Measurements from ENCODE around the gene UBE2K.
"Not testable (repeated sequence)": the region's sequence is repeated elsewhere in the genome, so short reads cannot be mapped to it uniquely, and the experiment has no call there.

UBE2K gene

DNA sequence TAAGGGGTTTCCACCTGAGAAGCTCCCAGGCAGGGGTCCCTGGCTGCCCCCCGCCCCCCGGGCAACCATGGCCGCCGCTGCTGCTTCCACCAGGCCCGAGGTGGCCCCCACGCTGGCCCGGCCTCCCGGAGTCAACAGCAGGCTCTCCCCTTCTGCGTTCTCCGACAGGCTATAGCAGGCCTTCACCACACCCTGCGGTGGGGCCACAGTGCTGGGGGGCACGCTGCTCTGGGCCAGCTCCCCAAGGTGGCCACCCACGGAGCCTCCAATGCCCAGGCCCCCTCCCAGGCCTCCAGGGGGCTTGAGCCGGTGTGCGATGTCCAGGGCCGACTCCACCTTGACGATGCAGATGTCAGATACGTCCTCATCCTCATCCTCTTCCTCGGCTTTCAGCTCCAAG, 72.5 kb downstream of the UBE2K start:
- Histone ChIP-seq H3K4me1 (ENCODE audit: control insufficient read depth, insufficient read depth, low read length) (no peaks in the 10 kb centered on the region), H3K9me3 (replicated peaks; ENCODE audit: low read length) (no peaks in the 10 kb centered on the region), H3K36me3 (ENCODE audit: insufficient read depth, low read length) (peaks cover 34% of the 10 kb centered on the region), H3K4me3 (ENCODE audit: low read length) (no peak overlapping the region), H3K9ac (ENCODE audit: low read depth, low read length) (no peak overlapping the region), H3K4me2 (ENCODE audit: low read length) (no peak overlapping the region), H3K27me3 (ENCODE audit: control insufficient read depth, insufficient read depth, low read length) (no peaks in the 10 kb centered on the region)

DNA sequence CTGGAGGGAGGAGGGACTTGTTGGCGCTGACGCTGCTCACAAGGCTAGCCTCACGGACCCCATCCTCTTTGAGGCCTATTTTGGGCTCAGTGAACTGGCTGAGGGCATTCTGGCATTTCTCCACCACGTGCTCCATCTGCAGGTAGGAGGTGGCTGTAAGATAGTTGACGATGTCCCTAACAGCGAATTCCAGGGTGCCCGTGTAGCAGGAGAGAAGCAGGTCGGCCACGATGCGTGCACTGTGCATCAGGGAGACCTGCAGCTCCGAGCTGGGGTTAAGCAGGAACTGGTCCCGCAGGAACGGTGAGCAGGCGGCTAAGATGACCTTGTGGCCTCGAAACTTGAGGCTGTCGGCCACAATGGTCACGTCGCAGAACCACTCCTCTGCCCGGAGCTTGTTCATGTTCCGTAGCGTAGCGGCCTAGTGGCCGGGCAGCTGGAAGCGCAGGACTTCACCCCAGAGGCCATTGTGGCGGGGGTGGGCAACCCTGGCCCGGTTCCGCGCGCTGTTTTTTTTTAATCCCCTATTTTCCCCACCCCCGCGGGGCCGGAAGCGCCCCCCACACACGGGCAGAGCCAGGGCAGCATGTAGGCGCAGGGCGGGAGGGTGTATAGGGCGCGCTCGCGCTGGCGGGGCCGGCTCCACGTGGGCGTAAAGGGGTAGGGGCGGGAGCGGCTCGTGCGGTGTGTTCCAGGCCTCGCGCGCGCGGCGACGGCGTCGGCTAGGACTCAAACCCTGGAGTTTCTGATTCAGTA, 73.2 kb downstream of the UBE2K start:
- H3K4me2 ChIP-seq (ENCODE audit: low read length): no peak overlapping the region
- H3K36me3 ChIP-seq (ENCODE audit: insufficient read depth, low read length): peaks cover 34% of the 10 kb centered on the region
- H3K4me3 ChIP-seq (ENCODE audit: low read length): no peak overlapping the region
- no peaks in the 10 kb centered on the region for H3K9me3 ChIP-seq (replicated peaks; ENCODE audit: low read length)
- no peaks in the 10 kb centered on the region for H3K4me1 ChIP-seq (ENCODE audit: control insufficient read depth, insufficient read depth, low read length)
- no peak overlapping the region for H3K9ac ChIP-seq (ENCODE audit: low read depth, low read length)
- no peaks in the 10 kb centered on the region for H3K27me3 ChIP-seq (ENCODE audit: control insufficient read depth, insufficient read depth, low read length)

DNA sequence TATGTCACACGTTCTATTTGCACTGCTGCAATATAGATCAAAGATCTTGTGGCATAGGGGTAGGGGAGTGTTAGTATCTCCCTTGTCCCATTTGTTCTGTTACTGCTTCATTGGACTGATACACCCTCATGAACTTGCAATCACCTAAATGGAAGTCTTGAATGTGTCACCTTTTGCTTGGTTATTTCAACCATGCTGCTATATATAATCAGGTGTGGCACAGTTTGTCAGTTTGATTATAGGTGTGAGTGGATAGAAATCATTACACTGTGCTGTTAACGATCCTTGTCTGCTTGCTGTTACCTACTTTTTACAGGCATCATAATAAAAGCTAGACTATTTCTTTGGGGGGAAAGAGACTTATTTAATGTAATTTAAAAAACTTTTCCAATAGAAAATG, 84.1 kb downstream of the UBE2K start:
- not testable (repeated sequence) for H3K4me1 ChIP-seq (ENCODE audit: control insufficient read depth, insufficient read depth, low read length); H3K4me3 ChIP-seq (ENCODE audit: low read length); H3K4me2 ChIP-seq (ENCODE audit: low read length); H3K9me3 ChIP-seq (replicated peaks; ENCODE audit: low read length); H3K27me3 ChIP-seq (ENCODE audit: control insufficient read depth, insufficient read depth, low read length); H3K9ac ChIP-seq (ENCODE audit: low read depth, low read length)
- peaks cover 36% of the 10 kb centered on the region for H3K36me3 ChIP-seq (ENCODE audit: insufficient read depth, low read length)

DNA sequence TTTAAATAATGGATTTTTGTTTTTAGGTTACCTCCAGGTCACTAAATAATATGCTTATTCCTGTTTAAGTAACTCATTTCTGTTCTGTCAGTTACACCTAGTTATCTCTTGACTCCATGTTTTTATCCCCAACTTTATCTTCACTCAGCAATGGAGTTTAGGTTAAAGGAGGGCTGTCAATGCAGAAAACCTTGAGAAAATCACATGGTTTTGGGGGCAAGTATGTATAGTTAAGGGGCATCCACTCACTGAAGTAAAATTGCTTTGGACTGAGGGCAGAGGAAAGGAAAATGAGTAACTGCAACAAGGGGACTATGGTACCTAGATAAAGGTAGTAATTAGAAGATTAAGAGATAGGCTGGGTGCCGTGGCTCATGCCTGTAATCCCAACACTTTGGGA, 87.1 kb downstream of the UBE2K start:
- Histone ChIP-seq H3K36me3 (ENCODE audit: insufficient read depth, low read length) (peaks cover 16% of the 10 kb centered on the region), H3K27me3 (ENCODE audit: control insufficient read depth, insufficient read depth, low read length) (no peaks in the 10 kb centered on the region), H3K4me1 (ENCODE audit: control insufficient read depth, insufficient read depth, low read length) (no peaks in the 10 kb centered on the region), H3K4me2 (ENCODE audit: low read length) (no peak overlapping the region), H3K4me3 (ENCODE audit: low read length) (no peak overlapping the region), H3K9ac (ENCODE audit: low read depth, low read length) (no peak overlapping the region), H3K9me3 (replicated peaks; ENCODE audit: low read length) (no peaks in the 10 kb centered on the region)

DNA sequence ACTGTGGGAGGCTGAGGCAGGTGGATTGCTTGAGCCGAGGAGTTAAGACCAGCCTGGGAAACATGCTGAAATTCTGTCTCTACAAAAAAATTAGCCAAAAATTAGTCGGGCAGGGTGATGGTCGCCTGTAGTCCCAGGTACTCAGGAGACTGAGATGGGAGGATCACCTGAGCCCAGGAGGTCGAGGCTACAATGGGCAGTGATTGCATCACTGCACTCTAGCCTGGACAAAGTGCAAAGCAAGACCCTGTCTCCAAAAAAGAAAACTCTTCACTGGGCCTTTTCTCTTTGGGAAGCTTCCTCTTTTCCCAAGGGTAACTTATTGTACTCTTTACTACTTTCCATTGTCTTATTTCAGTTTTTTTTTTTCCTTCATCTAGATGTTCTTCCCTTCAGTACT, 88.9 kb downstream of the UBE2K start:
- Histone ChIP-seq H3K4me2 (ENCODE audit: low read length) (no peak overlapping the region), H3K27me3 (ENCODE audit: control insufficient read depth, insufficient read depth, low read length) (no peaks in the 10 kb centered on the region), H3K9me3 (replicated peaks; ENCODE audit: low read length) (no peaks in the 10 kb centered on the region), H3K36me3 (ENCODE audit: insufficient read depth, low read length) (peaks cover 3% of the 10 kb centered on the region), H3K4me1 (ENCODE audit: control insufficient read depth, insufficient read depth, low read length) (no peaks in the 10 kb centered on the region), H3K4me3 (ENCODE audit: low read length) (no peak overlapping the region), H3K9ac (ENCODE audit: low read depth, low read length) (no peak overlapping the region)

DNA sequence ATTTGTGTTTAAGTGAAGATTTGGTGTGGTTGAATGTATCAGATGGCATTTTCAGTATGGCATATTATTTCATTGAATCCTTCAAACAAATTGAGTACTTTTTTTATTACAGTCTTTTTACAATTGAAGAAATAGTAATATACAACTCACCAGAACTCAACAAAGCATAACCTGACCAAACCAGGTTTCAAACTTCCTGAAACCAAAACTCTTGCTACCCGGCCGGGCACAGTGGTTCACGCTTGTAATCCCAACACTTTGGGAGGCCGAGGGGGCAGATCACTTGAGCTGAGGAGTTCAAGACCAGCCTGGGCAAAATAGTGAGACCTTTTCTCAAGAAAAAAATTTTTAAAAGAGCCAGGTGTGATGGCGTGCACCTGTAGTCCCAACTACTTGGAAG, 94.2 kb downstream of the UBE2K start:
- no peak overlapping the region for H3K4me2 ChIP-seq (ENCODE audit: low read length)
- no peaks in the 10 kb centered on the region for H3K4me1 ChIP-seq (ENCODE audit: control insufficient read depth, insufficient read depth, low read length)
- H3K9ac ChIP-seq (ENCODE audit: low read depth, low read length): no peak overlapping the region
- no peaks in the 10 kb centered on the region for H3K27me3 ChIP-seq (ENCODE audit: control insufficient read depth, insufficient read depth, low read length)
- H3K9me3 ChIP-seq (replicated peaks; ENCODE audit: low read length): no peaks in the 10 kb centered on the region
- H3K4me3 ChIP-seq (ENCODE audit: low read length): no peak overlapping the region
- no peaks in the 10 kb centered on the region for H3K36me3 ChIP-seq (ENCODE audit: insufficient read depth, low read length)

DNA sequence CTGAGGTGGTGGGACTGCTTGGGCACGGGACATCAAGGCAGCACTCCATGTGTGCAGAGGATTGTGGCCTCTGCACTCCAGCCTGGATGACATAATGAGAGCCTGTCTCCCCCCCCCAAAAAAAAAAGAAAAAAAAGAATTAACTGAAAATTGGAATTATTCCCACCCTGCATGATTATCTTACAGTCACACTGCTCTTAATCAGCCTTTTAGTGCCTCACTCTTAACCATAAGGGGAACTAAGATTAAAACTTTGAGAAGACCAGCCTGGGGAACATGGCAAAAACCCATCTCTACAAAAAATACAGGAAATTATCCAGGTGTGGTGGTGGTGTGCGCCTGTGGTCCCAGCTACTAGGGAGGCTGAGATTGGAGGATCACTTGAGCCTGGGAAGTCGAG, 94.6 kb downstream of the UBE2K start:
- Histone ChIP-seq H3K4me2 (ENCODE audit: low read length) (no peak overlapping the region), H3K9me3 (replicated peaks; ENCODE audit: low read length) (no peaks in the 10 kb centered on the region), H3K9ac (ENCODE audit: low read depth, low read length) (no peak overlapping the region), H3K36me3 (ENCODE audit: insufficient read depth, low read length) (no peaks in the 10 kb centered on the region), H3K4me3 (ENCODE audit: low read length) (no peak overlapping the region), H3K4me1 (ENCODE audit: control insufficient read depth, insufficient read depth, low read length) (no peaks in the 10 kb centered on the region), H3K27me3 (ENCODE audit: control insufficient read depth, insufficient read depth, low read length) (no peaks in the 10 kb centered on the region)

DNA sequence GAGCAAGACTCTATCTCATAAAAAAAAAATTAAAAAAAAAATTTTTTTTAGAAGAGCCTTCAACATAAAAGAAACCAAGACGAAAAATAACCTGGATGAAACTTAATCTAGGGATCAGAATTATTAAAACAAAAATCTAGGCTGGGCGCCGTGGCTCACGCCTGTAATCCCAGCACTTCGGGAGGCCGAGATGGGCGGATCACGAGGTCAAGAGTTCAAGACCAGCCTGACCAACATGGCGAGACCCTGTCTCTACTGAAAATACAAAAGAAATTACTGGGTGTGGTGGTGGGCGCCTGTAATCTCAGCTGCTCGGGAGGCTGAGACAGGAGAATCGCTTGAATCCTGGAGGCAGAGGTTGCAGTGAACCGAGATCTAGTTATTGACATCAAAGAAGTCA, 95.0 kb downstream of the UBE2K start:
- not testable (repeated sequence) for H3K4me3 ChIP-seq (ENCODE audit: low read length); H3K36me3 ChIP-seq (ENCODE audit: insufficient read depth, low read length); H3K27me3 ChIP-seq (ENCODE audit: control insufficient read depth, insufficient read depth, low read length); H3K4me1 ChIP-seq (ENCODE audit: control insufficient read depth, insufficient read depth, low read length); H3K4me2 ChIP-seq (ENCODE audit: low read length); H3K9ac ChIP-seq (ENCODE audit: low read depth, low read length); H3K9me3 ChIP-seq (replicated peaks; ENCODE audit: low read length)

DNA sequence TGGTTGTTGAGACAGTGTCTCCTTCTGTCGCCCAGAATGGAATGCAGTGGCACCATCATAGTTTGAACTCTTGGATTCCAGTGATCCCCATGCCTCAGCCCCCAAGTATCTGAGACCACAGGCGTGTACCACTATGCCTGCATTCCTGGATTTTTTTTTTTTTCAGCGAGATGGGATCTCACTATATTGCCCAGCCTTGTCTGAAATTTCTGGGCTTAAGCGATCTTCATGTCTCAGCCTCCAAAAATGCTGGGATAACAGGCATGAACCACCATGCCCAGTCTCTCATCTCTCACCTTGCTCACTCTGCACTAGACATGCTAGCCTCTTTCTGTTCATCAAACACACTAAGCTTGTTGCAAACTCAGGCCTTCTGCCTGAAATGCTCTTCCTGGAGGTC, 104.1 kb downstream of the UBE2K start:
- Histone ChIP-seq H3K4me2 (ENCODE audit: low read length) (no peak overlapping the region), H3K9ac (ENCODE audit: low read depth, low read length) (no peak overlapping the region), H3K36me3 (ENCODE audit: insufficient read depth, low read length) (no peaks in the 10 kb centered on the region), H3K9me3 (replicated peaks; ENCODE audit: low read length) (no peaks in the 10 kb centered on the region), H3K4me1 (ENCODE audit: control insufficient read depth, insufficient read depth, low read length) (no peaks in the 10 kb centered on the region), H3K4me3 (ENCODE audit: low read length) (no peak overlapping the region), H3K27me3 (ENCODE audit: control insufficient read depth, insufficient read depth, low read length) (no peaks in the 10 kb centered on the region)

DNA sequence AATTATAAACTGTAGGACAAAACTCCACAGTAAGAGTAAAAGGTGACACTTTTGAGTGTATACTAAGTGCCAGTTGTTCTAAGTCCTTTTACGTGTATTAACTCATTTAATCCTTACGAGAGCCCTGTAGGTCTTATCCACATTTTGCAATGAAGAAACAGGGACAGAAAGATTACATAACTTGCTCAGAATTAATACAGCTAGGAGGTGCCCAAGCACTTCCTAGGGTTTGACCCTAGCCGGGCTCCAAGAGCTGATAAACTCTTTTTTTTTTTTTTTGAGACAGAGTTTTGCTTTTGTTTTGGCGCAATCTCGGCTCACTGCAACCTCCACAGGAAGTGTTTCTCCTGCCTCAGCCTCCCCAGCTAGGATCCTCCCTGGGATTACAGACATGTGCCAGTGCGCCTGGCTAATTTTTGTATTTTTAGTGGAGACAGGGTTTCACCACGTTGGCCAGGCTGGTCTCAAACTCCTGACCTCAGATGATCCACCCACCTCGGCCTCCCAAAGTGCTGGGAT, 110.4 kb downstream of the UBE2K start:
- Histone ChIP-seq H3K4me2 (ENCODE audit: low read length) (no peak overlapping the region), H3K4me3 (ENCODE audit: low read length) (no peak overlapping the region), H3K9ac (ENCODE audit: low read depth, low read length) (no peak overlapping the region), H3K36me3 (ENCODE audit: insufficient read depth, low read length) (no peaks in the 10 kb centered on the region), H3K4me1 (ENCODE audit: control insufficient read depth, insufficient read depth, low read length) (no peaks in the 10 kb centered on the region), H3K9me3 (replicated peaks; ENCODE audit: low read length) (no peaks in the 10 kb centered on the region), H3K27me3 (ENCODE audit: control insufficient read depth, insufficient read depth, low read length) (no peaks in the 10 kb centered on the region)

DNA sequence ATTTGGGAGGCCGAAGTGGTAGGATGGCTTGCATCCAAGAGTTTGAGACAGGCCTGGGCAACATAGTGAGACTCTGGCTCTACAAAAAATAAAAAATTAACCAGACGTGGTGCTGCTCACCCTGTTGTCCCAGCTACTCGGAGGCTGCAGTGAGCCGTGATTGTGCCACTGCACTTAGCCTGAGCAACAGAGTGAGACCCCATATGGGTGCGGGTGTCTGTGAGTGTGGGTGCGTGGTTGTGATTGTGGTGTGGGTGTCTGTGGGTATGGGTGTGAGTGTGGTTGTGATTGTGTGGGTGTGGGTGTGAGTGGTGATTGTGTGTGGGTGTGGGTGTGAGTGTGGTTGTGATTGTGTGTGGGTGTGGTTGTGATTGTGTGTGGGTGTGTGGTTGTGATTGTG, 114.6 kb downstream of the UBE2K start:
- no peaks in the 10 kb centered on the region for H3K27me3 ChIP-seq (ENCODE audit: control insufficient read depth, insufficient read depth, low read length)
- no peak overlapping the region for H3K4me2 ChIP-seq (ENCODE audit: low read length)
- no peak overlapping the region for H3K4me3 ChIP-seq (ENCODE audit: low read length)
- H3K36me3 ChIP-seq (ENCODE audit: insufficient read depth, low read length): no peaks in the 10 kb centered on the region
- H3K4me1 ChIP-seq (ENCODE audit: control insufficient read depth, insufficient read depth, low read length): no peaks in the 10 kb centered on the region
- H3K9ac ChIP-seq (ENCODE audit: low read depth, low read length): no peak overlapping the region
- no peaks in the 10 kb centered on the region for H3K9me3 ChIP-seq (replicated peaks; ENCODE audit: low read length)

DNA sequence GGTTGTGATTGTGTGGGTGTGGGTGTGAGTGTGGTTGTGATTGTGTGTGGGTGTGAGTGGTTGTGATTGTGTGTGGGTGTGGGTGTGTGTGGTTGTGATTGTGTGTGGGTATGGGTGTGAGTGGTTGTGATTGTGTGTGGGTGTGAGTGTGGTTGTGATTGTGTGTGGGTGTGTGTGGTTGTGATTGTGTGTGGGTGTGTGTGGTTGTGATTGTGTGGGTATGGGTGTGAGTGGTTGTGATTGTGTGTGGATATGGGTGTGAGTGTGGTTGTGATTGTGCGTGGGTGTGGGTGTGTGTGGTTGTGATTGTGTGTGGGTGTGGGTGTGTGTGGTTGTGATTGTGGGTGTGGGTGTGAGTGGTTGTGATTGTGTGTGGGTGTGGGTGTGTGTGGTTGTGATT, 115.1 kb downstream of the UBE2K start:
- H3K9ac ChIP-seq (ENCODE audit: low read depth, low read length); H3K9me3 ChIP-seq (replicated peaks; ENCODE audit: low read length); H3K4me3 ChIP-seq (ENCODE audit: low read length); H3K4me2 ChIP-seq (ENCODE audit: low read length); H3K4me1 ChIP-seq (ENCODE audit: control insufficient read depth, insufficient read depth, low read length); H3K27me3 ChIP-seq (ENCODE audit: control insufficient read depth, insufficient read depth, low read length); H3K36me3 ChIP-seq (ENCODE audit: insufficient read depth, low read length): not testable (repeated sequence)
